Fibroblast of the conjunctiva (primary cell): ENCODE results near the gene ACSL3.

ENCODE experiments used
- DNase-seq: peaks from one replicate; pipeline ENCODE4 v3.0.0-alpha.2; 2010; ENCODE audit warnings: low read depth

Gene ACSL3

DNA sequence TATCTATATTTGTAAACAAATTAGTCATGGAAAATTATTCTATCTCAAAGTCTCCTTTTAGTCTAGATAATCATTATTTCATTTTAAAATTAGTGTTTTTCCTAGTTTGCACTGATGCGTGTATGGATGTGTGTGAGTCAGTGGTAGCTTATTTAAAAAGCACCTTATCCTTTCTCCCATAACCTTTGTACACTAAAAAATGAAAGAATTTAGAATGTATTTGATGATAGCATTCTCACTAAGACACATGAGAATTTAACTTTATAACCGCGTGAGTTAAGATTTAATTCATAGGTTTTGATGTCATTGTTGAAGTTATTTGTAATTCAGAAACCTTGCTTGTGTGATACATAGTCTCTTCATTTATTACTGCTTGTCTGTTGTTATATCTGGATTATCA lies 81.7 kb downstream of the ACSL3 start:
- DNase-seq: no peak

DNA sequence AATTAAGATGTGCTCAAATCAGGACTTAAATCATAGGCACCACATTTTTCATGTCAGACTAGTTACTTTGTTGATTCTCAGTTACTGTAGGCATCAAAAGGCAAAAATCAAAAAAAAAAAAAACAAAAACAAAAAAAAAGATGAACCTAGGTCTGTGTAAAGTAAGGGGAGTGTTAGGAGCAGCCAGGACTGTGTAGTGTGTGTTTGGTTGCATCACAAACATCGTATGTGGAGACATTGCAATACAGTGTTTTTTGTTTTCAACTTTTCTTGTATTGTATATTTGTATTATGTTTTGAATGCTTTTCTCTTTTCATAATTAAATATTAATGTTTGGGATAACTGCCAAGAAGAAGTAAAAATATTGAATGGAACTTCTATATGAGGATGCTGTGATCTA lies 82.1 kb downstream of the ACSL3 start:
- no peak for DNase-seq

DNA sequence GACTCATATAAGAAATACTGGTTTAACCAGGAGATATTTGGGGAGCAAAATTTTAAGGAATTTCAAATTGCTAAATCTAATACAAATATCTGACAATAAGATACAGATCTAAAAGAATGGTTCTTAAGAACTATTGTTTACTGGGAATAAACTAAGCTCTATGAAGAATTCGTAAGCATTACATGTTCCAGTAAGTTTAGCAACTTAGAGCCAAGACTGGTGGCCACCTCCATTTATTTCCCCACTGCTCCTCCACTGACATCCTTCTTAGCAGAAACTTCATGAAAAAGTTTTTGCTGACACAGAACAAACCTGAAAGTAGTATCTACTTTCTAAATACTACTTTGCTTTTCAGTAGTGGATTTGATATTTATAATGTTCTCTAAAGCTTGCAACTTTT lies 83.0 kb downstream of the ACSL3 start:
- DNase-seq: no peak

DNA sequence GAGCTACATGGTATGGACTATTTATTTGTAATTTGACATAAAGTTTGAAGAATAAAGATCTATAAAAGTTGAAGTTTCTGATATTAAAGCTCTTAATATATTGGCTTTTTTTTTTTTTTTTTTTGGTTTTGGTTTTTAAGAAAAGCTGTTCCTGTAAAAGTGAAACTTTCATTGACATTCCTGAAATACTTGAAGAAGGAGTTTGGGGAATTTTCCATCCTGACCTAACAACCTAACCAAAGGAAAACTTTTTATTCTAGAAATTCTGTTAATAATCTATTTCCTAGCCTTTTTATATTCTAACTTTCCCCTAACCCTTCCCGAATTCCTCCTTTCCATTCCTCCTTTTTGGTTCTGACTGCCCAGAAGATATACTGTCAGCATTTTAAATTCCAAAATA lies 83.7 kb downstream of the ACSL3 start:
- DNase-seq: no peak

DNA sequence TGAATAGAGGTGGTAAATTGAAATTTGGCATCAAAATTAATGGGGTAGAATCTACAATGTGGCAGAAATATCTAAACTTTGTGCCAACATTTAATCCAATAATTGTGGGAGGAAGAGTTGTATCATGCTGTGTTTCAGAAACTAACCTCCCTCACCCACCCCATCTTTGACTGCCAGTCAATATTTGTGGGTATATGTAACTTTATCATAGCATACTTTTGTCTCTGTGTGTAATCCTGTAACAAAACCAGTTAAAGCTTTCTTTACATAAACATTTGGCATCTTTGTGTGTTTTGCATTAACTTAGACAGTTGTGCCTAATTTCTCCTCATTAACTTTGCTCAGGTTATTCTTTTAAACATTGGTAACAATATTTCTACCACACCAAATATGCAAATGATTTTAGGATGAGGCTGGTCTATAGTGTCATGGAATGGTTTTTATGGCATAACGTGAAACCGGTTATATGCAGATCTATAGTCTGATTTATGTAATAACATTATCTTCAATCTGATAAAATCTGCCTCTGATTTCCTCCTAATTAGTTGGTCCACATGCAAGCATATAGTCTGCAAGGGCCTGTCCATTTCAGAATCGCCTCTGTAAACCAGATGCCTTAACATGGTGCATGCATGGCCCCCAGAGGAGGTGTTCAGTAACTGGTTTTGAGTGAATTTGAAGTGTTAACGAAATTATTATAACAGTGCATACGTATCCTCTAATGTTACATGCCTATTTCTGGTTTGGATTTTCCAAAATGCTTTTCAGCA lies 84.3 kb downstream of the ACSL3 start:
- DNase-seq: no peak

DNA sequence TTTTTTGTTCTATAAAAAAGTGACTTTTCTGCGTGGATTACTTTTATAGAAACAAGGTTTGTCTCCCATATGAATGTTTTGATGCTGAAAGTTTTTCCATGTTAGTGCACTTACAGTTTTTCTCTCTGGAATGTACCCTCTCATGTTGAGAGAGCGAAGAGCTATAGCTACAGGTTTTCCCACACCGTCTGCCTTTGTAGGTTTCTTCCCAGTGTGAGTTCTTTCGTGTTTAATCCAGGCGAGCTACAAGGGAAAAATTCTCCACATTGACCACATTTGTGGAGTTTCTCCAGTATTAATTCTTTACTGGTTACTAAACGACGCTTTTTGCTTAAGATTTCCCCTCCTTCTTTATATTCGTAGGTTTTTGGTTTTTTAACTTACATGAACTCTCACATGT lies 85.1 kb downstream of the ACSL3 start:
- no peak for DNase-seq

DNA sequence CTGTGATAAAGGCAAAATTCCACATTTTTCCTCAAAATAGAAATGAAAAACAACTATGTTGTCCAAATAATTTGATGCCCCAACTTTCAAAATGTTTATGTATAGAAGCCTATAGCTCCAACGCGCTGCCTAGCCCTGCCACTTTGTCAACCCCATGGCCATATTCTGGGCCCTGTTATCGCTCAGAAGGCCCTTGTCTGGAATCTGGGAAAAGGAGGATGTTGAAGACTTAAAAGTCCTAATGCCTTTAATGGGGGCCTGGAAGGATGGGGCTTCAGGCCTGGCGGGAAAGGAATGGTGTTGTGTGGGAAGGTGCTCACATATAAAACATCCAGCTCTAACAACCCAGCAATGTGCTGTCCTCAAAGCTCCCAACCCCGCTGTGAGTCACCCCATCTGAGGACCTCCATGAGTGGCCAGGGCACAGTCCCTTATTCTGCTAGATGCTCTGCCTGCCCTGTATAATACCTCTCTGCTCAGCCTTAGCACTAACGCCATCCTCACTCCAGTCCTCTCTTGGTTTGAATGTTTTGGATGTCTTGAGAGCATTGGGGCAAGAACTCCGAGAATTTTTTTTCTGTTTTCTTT lies 86.0 kb downstream of the ACSL3 start:
- no peak for DNase-seq

DNA sequence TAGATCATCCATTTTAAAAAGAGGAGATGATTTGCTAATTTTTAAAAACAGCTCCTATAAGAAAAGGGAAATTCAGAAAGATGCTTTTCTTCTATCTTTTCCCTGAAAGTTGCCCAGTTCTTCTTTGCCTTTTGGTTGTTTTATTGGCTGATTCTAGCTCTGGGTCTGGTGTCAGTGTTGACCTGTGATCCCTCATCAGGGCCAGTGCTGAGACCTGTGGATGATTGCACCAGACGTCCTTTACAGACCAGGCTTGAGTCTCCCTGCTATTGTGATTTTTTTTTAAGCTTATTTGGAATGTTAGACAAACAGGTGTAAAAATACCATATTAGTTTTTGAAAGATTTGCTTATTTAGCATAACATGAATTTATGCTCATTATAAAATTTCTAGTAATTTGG lies 88.2 kb downstream of the ACSL3 start:
- DNase-seq: no peak

DNA sequence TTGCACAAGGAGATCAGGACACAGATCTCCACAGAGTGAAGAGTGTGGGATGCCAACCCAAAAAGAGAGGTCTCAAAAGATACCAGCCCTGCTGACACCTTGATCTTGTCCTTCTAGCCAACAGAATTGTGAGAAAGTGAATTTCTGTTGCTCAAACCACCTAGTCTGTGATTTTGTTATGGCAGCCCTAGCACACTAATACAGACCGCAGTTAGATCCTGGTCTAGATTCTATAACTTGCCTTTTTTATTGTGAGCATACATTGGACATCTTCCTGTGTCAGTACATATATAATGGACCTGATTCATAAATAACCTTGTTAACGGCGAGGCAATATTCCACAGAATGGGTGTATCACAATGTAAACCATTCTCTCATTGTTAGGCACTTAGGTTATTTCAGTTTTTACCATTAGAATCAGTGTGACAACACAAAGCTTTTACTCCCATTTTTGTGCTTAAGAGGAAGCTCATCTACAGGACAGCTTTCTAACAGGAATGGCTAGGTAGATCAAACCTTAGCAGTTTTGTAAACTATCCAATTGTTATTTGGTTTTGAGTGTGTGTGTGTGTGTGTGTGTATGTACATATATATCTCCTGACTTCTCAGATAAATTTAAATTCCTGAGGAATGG lies 89.0 kb downstream of the ACSL3 start:
- no peak for DNase-seq

DNA sequence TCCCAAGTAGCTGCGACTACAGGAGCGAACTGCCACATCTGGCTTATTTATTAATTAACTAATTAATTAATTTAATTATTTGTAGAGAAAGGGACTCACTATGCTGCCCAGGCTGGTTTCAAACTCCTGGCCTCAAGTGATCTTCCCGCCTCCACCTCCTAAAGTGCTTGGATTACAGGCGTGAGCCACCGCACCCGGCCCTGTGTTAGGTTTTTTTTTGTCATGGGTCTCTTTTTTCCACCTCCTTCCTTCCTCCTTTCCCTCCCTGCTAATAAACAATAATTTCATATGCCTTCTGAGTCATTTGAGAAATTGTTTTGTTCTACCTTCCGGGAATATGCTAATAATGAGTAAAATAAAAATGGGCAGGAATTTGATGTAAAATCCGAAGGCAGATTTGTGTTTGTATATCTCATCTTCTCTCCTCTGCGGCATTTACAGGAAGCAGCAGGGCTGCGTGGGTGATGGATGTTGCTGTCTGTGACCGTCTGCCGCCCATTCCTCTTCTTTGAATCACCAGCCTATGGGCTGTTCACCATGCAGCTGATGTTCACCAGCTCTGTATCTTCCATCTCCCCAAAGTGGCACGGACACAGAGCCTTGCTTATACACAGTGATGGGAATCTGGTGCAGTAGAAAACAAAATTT lies 89.9 kb downstream of the ACSL3 start:
- no peak for DNase-seq

DNA sequence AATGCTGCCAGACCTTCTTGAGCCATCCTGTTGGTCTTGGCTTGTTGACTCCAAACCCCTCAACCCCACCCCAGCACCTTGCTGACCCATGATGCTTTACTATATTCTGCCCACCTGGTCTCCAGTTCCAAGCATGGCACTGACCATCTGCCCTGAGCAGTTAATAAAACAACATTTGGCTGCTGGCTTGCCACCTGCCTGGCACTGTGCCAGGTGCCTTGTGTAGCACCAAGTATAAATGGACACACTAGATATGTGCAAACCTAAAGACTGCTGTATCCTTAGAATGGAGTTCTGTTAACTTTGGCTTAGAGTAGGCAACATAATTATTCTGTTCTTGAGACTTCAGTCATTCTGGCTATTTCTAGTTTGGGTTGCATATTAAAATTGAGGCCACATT lies 91.4 kb downstream of the ACSL3 start:
- no peak for DNase-seq

DNA sequence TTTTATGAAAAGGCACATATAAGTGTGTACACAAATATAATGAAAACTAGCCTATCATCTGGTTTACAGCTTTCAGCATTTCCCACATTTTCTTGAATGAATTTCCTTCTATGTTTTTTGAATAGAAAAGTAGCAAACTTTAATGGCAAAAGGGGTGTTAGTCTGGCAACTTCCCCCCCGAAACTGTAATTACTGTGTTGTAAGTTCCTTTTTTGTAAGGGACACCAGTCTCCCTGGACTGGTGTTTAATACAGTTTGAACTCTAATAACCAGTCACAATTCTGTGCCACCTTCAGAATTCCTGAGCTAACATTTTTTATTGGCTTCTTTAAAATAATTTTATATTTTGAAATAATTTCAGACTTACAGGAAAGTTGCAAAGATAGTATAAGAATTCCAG lies 94.2 kb downstream of the ACSL3 start:
- DNase-seq: no peak

DNA sequence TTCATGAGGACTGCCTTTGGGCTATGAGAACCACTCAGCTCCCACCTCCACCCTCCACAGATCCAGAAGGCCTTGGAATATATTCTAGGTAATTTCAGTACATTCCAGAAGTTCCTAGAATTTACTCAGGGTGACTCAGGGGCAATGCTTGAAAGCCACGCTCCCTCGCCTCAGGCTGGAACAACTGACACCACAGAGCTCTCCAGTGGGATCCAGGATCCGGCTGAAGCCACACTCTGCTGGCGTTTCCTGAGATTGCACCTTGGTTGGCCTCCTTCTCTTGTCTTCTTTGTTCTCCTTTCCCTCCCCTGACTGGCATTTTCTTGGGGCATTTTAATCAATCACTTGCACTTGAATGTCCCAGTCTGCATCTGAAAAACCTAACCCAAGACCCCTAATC lies 98.5 kb downstream of the ACSL3 start:
- peak; percentile 36 for DNase-seq

DNA sequence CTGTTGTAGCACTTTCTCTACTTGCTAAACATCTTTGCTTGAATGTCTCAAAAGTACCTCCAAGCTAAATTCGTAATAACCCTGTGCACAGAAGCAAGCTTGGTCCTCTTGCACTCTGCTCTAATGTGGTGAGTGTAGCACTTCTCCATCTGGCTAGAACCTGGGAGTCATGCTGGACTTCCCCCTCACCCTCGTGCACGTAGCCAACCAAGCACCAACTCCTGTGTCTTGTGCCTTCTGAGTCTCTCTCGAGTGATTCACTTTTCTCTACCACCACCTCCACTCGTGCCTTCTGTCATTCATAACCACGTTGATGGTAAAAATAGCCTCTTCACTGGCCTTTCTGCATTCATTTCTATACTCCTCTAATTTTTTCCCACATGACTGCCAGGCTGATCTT lies 99.3 kb downstream of the ACSL3 start:
- DNase-seq: no peak

DNA sequence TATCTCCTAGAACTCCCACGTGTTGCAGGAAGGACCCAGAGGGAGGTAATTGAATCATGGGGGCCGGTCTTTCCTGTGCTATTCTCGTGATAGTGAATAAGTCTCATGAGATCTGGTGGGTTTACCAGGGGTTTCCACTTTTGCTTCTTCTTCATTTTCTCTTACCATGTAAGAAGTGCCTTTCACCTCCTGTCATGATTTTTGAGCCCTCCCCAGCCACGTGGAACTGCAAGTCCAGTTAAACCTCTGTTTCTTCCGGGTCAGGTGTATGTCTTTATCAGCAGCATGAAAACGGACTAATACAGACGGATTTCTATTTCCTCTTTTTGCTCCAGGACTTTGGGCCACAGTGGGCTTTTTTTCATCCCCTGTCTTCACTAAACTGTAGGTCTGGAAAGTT lies 102.8 kb downstream of the ACSL3 start:
- no peak for DNase-seq

DNA sequence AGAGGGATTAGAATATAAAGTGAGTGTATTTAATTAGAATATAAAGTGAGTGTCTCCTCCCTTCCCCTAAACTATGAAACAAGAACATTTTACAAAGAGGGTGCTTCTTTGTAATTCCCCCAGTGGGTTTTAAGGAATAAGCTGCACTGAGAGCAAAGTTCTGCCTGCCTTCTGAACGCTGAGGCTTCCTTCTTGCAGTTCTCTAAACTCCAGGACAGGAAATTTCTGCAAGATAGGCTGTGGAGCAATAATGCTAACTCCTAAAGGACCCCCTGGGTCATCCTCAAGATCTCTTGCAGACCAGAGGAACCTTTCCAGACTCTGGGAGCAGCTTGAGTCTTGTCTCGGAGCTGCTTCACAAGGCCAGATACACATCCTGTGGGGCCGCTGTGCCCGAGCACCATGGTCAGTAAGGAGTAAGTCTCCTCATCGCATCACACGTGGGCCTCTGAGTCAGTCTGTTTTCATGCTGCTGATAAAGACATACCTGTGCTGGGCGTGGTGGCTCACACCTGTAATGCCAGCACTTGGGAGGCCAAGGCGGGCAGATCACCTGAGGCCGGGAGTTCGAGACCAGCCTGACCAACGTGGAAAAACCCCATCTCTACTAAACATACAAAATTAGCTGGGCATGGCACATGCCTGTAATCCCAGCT lies 103.7 kb downstream of the ACSL3 start:
- no peak for DNase-seq

DNA sequence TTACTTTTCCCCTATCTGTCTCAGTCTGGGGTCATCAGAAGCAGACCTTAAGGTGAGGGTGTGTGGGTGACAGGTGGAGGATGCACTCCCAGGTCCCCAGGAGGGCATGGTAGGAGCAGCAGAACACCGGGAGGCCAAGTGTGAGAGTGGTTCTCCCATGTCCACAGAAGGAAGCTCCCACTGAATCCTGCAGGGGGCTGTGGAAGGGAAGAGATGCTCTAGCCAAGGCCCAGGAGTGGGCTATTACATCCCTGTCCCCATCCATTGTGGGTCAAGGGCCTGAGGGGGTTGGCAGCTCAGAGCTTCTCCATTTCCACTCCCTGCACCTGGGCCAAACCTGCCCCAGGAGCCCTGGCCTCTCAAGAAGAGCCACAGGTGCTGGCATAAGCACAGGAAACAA lies 104.7 kb downstream of the ACSL3 start:
- DNase-seq: no peak

DNA sequence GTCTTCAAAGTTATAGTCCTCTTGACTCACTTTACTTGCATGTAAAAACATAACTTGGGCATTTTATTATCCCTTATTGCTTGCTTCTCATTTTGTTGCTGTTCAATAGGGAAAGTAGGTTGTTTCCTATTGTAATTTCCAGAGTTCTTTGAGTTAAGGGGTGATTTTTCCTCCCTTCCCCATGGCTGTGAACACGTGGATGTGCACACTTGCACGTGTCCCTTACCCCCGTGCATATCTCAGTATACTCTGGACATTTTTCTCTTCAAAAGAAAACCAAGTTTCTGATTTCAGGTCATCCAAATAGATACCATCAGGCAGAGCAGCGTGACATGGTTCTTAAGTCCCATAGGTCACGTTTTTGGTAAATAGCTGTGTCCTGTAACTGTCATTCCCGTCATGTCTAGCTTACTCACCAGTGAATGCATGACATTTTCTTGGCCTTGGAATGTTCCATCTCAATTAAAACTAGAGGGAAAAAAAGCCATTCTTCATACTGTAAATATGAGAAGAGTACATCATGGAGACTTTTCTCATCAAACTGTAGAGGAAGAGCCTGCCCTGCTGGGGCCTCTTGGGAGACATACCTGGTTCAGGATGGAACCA lies 107.8 kb downstream of the ACSL3 start:
- no peak for DNase-seq

DNA sequence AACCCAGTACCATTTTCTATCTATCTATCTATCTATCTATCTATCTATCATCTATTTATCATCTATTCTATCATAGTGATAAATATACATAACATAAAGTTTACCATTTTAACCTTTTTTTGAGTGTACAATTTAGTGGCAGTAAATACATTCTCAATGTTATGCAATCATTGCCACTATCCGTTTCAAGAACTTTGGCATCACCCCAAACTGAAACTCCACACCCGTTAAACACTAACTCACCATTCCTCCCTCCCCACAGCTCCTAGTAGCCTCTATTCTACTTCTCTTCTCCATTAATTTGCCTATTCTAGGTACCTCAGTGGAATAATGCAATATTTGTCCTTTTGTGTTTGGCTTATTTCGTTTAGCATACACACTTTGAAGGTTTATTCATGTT lies 108.7 kb downstream of the ACSL3 start:
- DNase-seq: peak; percentile 62

DNA sequence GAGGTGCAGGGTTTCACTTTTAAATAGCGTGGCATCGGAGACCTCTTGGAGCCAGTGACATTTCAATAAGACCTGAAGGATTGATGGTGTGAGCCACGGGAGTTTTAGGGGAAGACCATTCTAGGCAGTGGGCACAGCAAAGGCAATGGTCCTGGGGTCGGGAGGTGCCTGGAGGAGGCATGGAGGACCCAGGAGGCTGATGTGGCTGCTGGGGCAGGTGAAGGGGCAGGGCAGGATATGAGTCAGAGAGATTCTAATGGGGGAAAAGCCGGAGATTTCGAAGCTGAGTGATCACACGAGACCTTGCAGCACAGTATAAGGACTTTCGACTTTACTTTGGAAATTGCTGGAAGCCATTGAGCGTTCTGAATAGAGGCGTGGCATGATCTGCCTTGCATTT lies 111.6 kb downstream of the ACSL3 start:
- no peak for DNase-seq

DNA sequence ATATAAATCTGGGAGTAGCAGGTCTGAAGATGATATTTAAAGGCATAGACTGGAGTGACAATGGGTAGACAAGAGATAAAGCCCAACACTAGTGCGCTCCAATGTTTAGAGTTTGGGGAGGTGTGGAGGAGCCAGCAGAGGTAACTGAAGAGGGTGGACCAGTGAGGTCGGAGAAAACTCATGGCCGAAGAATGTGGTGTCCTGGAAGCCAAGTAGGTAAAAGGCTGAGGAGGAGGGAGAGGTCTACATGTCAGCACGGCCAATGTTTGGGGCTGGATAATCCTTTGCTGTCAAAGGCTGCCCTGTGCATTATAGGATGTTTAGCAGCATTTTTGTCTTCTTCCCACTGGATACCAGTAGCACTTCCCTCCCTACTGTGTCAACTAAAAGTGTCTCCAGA lies 112.4 kb downstream of the ACSL3 start:
- no peak for DNase-seq

DNA sequence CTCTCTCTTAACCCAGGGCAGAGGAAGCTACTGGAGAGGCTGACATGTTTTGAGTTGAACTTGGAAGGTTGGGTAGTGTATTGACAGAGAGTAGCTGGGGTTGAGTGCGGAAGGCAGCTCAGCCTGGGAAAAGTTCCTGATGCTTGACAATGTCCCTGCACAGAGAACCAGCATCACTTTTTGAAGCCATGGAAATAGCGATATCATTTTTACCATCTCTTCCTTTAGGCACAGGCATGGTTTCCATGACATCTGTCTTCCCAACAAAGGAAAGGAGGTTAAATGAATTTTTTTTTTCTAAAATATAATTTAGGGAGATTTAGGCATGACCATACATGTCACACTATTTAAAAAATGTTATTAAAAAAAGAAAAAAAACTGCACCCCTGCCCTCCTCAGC lies 112.9 kb downstream of the ACSL3 start:
- no peak for DNase-seq
